GM10248 (cell line): ENCODE data around the gene SPI1.

Source experiments
- CTCF ChIA-PET: fragments of 300-600 bp; sonication (Branson Sonifier 250); formaldehyde crosslinking; extraction: SDS; loops from one replicate; lab custom pipeline; 2021; ENCODE audit warnings: antibody characterized with exemption; lab: Yijun Ruan, JAX
- POLR2A ChIA-PET: fragments of 350-650 bp; sonication (Branson Sonifier 250); formaldehyde crosslinking; extraction: SDS; loops from one replicate; lab custom pipeline; 2020; ENCODE audit warnings: antibody characterized with exemption; lab: Yijun Ruan, JAX
- DNase-seq: peaks from one replicate; pipeline ENCODE4 v3.0.0; 2012; ENCODE audit errors: extremely low spot score
- TF ChIP-seq, protein P1 (sequence below): IDR thresholded peaks from 2 replicates; pipeline ENCODE4 v1.5.1; 2012; ENCODE audit warnings: mild to moderate bottlenecking, low read depth; ENCODE audit errors: extremely low read depth, missing control alignments, control extremely low read depth

The SPI1 gene

DNA sequence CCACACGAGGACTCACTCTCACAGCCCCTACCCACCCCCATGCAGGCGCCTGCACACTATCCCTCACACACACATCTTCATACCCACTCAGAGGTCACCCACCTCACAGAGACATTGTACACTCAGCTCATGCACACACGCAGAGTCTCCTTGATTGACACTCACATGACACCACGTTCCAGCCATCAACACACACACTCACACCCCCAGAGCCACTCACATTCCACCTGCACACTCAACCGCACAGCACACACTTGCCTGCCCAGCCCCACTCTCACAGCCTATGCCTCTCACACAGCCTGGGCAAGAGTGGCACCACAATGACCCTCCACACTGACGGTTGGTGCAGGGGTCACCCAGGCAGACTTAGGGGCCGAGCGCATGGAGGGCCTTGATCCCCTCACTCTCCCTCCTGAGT, 2.2 kb downstream of the SPI1 start:
- POLR2A ChIA-PET, result no interaction called here

DNA sequence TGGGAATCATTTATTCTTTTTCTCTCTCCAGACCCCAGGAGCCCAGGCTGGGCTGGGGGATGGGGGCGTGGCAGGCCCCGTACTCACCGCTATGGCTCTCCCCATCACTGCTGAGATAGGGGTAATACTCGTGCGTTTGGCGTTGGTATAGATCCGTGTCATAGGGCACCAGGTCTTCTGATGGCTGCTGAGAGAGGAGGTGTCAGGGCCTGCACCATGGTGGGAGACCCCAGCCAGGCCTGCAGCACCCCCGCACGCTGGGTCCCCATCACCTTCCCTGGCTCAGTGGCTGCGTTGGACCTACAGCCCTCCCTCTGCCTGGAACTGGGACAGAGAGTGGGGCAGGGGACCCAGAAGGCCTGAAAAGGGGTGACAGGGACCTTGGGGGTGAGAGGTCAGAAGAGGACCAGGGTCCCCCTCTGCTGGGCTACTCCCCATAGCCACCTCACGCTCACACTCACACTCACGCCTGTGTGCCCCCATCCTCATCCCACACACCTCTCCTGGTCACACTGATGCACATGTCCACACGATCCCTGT, 2.7 kb downstream of the SPI1 start:
- DNase-seq, result no peak
- POLR2A ChIA-PET, result no interaction called here
- CTCF ChIA-PET, result interaction anchor here (5.4 kb wide), 1 partner anchor 35 kb away, joined by 92 read pairs; the partner anchor contains the start of gene SLC39A13
- TF ChIP-seq, protein P1, sequence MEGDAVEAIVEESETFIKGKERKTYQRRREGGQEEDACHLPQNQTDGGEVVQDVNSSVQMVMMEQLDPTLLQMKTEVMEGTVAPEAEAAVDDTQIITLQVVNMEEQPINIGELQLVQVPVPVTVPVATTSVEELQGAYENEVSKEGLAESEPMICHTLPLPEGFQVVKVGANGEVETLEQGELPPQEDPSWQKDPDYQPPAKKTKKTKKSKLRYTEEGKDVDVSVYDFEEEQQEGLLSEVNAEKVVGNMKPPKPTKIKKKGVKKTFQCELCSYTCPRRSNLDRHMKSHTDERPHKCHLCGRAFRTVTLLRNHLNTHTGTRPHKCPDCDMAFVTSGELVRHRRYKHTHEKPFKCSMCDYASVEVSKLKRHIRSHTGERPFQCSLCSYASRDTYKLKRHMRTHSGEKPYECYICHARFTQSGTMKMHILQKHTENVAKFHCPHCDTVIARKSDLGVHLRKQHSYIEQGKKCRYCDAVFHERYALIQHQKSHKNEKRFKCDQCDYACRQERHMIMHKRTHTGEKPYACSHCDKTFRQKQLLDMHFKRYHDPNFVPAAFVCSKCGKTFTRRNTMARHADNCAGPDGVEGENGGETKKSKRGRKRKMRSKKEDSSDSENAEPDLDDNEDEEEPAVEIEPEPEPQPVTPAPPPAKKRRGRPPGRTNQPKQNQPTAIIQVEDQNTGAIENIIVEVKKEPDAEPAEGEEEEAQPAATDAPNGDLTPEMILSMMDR, result no peak

More for the DNA sequence above, 2.2 kb downstream of the SPI1 start:
- CTCF ChIA-PET, result interaction anchor here (0.8 to 1.9 kb wide), 4 partner anchors 12 to 27 kb away, joined by 3 to 6 read pairs (median 4); no protein-coding TSS in a partner anchor
- TF ChIP-seq, protein P1, result no peak
- no peak for DNase-seq

DNA sequence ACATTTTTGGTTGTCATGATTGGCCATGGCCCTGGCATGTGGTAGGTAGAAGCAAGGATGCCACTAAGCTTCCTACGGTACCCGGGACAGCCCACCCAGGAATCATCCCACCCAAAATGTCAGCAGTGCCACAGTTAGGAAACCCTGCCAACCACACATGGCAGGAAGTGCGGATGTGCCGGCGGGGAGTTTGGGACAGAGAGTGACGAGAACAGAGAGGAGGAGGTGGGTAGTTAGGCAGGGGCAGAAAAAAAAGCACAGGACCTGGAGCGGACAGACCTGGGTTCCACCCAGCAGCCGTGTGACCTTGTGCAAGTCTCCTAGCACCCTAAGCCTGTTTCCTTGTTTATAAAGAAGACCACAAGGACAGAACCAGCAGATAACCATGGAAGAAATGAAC, 3.3 kb downstream of the SPI1 start:
- ChIA-PET CTCF (interaction anchor here (0.8 to 5.4 kb wide), 17 partner anchors 8 to 434 kb away, joined by 3 to 92 read pairs (median 5); partner anchors contain the start of genes PSMC3 and SLC39A13), POLR2A (no interaction called here)
- TF ChIP-seq, protein P1, result no peak
- no peak for DNase-seq

DNA sequence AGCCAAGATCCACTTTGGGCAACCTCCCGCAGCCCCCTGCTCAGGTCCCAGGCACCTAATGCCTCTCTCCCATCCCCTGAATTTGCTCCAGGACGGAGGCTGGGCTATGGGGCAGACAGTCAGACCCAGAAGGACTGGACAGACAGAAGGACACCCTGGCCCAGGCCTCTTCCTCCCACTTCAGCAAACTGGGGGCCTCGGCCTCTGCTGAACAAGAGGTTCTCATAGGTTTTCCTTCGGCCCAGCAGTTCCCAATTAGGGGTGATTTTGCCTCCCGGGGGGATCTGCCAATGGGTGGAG, 3.7 kb downstream of the SPI1 start:
- TF ChIP-seq, protein P1, result no peak
- ChIA-PET POLR2A (no interaction called here), CTCF (interaction anchor here (0.7 to 5.4 kb wide), 35 partner anchors 8 to 725 kb away, joined by 3 to 92 read pairs (median 4); partner anchors contain the start of genes MYBPC3, PSMC3 and SLC39A13)
- DNase-seq, result no peak

DNA sequence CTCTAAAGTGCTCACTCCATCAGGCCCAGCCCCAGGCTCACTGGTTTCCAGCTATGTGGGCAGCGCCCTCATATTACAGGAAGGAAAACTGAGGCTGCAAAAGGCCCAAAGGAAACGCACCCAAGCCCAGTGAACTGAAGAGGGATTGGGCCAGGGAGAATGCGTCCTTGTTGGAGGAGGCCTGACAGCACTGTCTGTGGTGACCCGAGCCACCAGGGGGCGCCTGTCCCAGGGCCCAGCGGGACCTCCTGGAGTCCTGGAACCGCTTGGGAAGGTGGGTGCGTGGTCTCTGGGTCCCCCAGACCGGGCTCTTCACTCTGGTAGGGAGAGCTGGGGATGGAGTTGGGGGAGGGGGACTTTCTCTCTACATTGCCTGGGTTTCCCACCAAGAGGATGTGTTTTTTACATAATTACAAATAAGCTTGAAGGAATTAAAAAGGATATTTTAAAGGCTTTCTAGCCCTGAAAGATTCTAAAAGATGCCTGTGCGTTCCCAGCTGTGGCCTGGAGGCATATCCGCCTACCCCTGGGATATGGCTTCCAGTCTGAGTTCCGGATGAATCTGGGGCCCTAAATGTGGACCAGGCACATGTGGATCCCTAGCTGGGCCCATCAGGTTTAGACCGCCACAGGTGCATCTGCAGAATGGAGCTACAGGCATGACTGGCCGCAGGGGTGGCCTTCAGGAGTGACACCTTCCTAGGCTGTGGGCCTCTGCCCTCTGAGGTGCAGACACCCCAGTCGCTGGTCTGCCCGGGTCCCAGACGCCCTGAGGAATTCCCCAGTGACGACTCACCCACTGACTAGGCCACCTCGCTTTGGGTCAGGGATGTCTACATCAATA, 4.2 kb downstream of the SPI1 start:
- TF ChIP-seq, protein P1, result peak; percentile 98
- CTCF ChIA-PET, result interaction anchor here (0.7 to 5.4 kb wide), 41 partner anchors 9 to 726 kb away, joined by 3 to 92 read pairs (median 3); partner anchors contain the start of genes MYBPC3, PSMC3 and SLC39A13
- DNase-seq, result peak; percentile 84
- POLR2A ChIA-PET, result no interaction called here

DNA sequence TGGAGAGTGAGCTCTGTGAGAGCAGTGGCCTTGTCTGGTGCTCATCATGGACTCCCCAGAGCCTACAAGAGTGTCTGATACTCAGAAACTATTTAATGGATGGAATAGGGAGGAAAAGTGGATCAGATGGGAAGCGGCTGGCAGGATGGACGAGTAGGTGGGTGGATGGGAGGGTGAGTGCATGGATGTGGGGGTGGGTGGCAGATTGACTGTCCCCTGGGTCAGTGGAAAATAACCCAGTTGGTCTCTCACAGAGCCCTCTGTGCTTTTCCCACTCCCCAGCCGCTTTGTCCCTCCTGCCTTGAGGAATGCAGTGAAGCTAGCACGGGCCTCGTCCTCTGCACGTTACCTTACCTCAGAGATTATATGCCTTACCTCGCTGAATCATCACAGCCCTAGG, 5.9 kb downstream of the SPI1 start:
- DNase-seq, result no peak
- ChIA-PET POLR2A (no interaction called here), CTCF (interaction anchor here (0.9 to 5.4 kb wide), 11 partner anchors 13 to 100 kb away, joined by 3 to 92 read pairs (median 10); partner anchors contain the start of gene SLC39A13)
- TF ChIP-seq, protein P1, result no peak
